IMR-90 (cell line): ENCODE results near the gene SCLY. TPM values are rescaled to one million over a fixed set of nuclear protein-coding genes. Genes with fewer than 3 reads are reported as not detected.
"Not testable (repeated sequence)": the region's sequence is repeated elsewhere in the genome, so short reads cannot be mapped to it uniquely, and the experiment has no call there.

ENCODE experiments used
- ATAC-seq: fragments of 200-7000 bp; cut with Tn5 transposase; 2 replicates; pipeline ENCODE4 v1.9.1; 2020; ENCODE audit warnings: low read depth, mild to moderate bottlenecking, moderate library complexity
- BruUV-seq: library from RNA; stranded (reverse); fragments of 400-500 nt; replicated peaks from 2 replicates; lab custom pipeline; 2021; lab: Mats Ljungman, UMichigan
- CTCF ChIA-PET: fragments of 300-600 bp; formaldehyde crosslinking; extraction: SDS; loops from one replicate; lab custom pipeline; 2021; ENCODE audit warnings: antibody characterized with exemption; lab: Yijun Ruan, JAX
- POLR2A ChIA-PET: fragments of 300-600 bp; sonication (Branson Sonifier 250); formaldehyde crosslinking; loops from one replicate; lab custom pipeline; 2022; ENCODE audit warnings: antibody characterized with exemption; ENCODE audit not compliant: unreplicated experiment; lab: Charles Lee
- DNase-seq: peaks from one replicate; pipeline ENCODE4 v3.0.0; 2013
- H2AFZ ChIP-seq: replicated peaks from 2 replicates; pipeline ENCODE3; 2013; ENCODE audit warnings: low read length, mild to moderate bottlenecking; ENCODE audit not compliant: poor library complexity
- H2AK5ac ChIP-seq: 2 replicates; pipeline ENCODE4 v1.6.1; 2013; ENCODE audit warnings: low read depth, low read length, inconsistent platforms
- H2AK9ac ChIP-seq: replicated peaks from 2 replicates; pipeline ENCODE3; 2013; ENCODE audit warnings: mild to moderate bottlenecking, low read depth, low read length, moderate library complexity; ENCODE audit not compliant: poor library complexity
- H2BK120ac ChIP-seq: 2 replicates; pipeline ENCODE4 v1.6.1; 2013; ENCODE audit warnings: low read depth, low read length, inconsistent platforms
- H2BK15ac ChIP-seq: 3 replicates; pipeline ENCODE4 v1.6.1; 2013; ENCODE audit warnings: low read depth, low read length, inconsistent platforms
- H2BK20ac ChIP-seq: 2 replicates; pipeline ENCODE4 v1.6.1; 2013; ENCODE audit warnings: low read depth, mild to moderate bottlenecking, inconsistent platforms, low read length, moderate library complexity
- H2BK5ac ChIP-seq: 2 replicates; pipeline ENCODE4 v1.6.1; 2013; ENCODE audit warnings: mild to moderate bottlenecking, low read depth, low read length, inconsistent platforms; ENCODE audit not compliant: poor library complexity, severe bottlenecking
- H3K14ac ChIP-seq: replicated peaks from 2 replicates; pipeline ENCODE4 v1.6.1; 2013; ENCODE audit warnings: low read depth, low read length, inconsistent platforms
- H3K18ac ChIP-seq: 2 replicates; pipeline ENCODE4 v1.6.1; 2013; ENCODE audit warnings: low read depth, low read length, control low read depth
- H3K23ac ChIP-seq: 2 replicates; pipeline ENCODE4 v1.6.1; 2013; ENCODE audit warnings: low read depth, low read length, inconsistent platforms
- H3K27ac ChIP-seq: 2 replicates; pipeline ENCODE4 v1.5.1; 2013; ENCODE audit warnings: mild to moderate bottlenecking, control low read depth, low read length; ENCODE audit not compliant: insufficient read depth
- H3K27me3 ChIP-seq: 2 replicates; pipeline ENCODE4 v1.6.1; 2013; ENCODE audit warnings: low read length; ENCODE audit not compliant: control insufficient read depth, insufficient read depth
- H3K36me3 ChIP-seq: 2 replicates; pipeline ENCODE4 v1.6.1; 2013; ENCODE audit warnings: low read length, mixed read lengths; ENCODE audit not compliant: control insufficient read depth, insufficient read depth
- H3K4ac ChIP-seq: 2 replicates; pipeline ENCODE4 v1.6.1; 2013; ENCODE audit warnings: low read depth, low read length, inconsistent platforms
- H3K4me1 ChIP-seq: 2 replicates; pipeline ENCODE4 v1.6.1; 2013; ENCODE audit warnings: low read length, mixed read lengths; ENCODE audit not compliant: control insufficient read depth, insufficient read depth
- H3K4me2 ChIP-seq: 2 replicates; pipeline ENCODE4 v1.6.1; 2013; ENCODE audit warnings: low read depth, mild to moderate bottlenecking, control low read depth, low read length, moderate library complexity
- H3K4me3 ChIP-seq: 2 replicates; pipeline ENCODE4 v1.5.1; 2013; ENCODE audit warnings: low read depth, mild to moderate bottlenecking, control low read depth, low read length, moderate library complexity; ENCODE audit not compliant: insufficient read depth
- H3K56ac ChIP-seq: 2 replicates; pipeline ENCODE4 v1.6.1; 2013; ENCODE audit warnings: low read length, inconsistent platforms; ENCODE audit not compliant: insufficient read depth; ENCODE audit errors: extremely low read depth
- H3K79me1 ChIP-seq, 2 experiments: 2 replicates each; pipeline ENCODE4 v1.6.1; 2013; ENCODE audit warnings: low read length in 2 of 2, inconsistent platforms in 1 of 2, low read depth in 1 of 2
- H3K9ac ChIP-seq: 2 replicates; pipeline ENCODE4 v1.6.1; 2013; ENCODE audit warnings: low read depth, low read length, control low read depth
- H3K9me1 ChIP-seq: 2 replicates; pipeline ENCODE4 v1.6.1; 2013; ENCODE audit warnings: low read length, inconsistent platforms; ENCODE audit not compliant: insufficient read depth
- H3K9me3 ChIP-seq: 2 replicates; pipeline ENCODE4 v1.6.1; 2013; ENCODE audit warnings: low read length; ENCODE audit not compliant: control insufficient read depth, insufficient read depth
- H4K20me1 ChIP-seq: 2 replicates; pipeline ENCODE4 v1.6.1; 2013; ENCODE audit warnings: low read length, inconsistent platforms; ENCODE audit not compliant: insufficient read depth
- H4K5ac ChIP-seq: 2 replicates; pipeline ENCODE4 v1.6.1; 2013; ENCODE audit warnings: mild to moderate bottlenecking, low read depth, low read length, control low read depth
- H4K8ac ChIP-seq, 2 experiments: 2 replicates each; pipeline ENCODE4 v1.6.1; 2013; ENCODE audit warnings: low read depth in 2 of 2, low read length in 2 of 2, control low read depth in 1 of 2, inconsistent platforms in 1 of 2
- H4K91ac ChIP-seq: 2 replicates; pipeline ENCODE4 v1.6.1; 2013; ENCODE audit warnings: low read depth, low read length, inconsistent platforms; ENCODE audit not compliant: insufficient read depth
- CEBPB ChIP-seq: IDR thresholded peaks from 2 replicates; pipeline ENCODE4 v1.6.1; 2012; ENCODE audit warnings: low read depth, low read length, improper control_type of control experiment
- CHD1 ChIP-seq: IDR thresholded peaks from 2 replicates; pipeline ENCODE4 v1.6.1; 2012; ENCODE audit warnings: low read depth, low read length, improper control_type of control experiment
- FOS ChIP-seq: fragments of 150-350 bp; IDR thresholded peaks from 2 replicates; pipeline ENCODE4 v1.6.1; 2016; ENCODE audit warnings: low read depth, low read length
- POLR2A ChIP-seq: IDR thresholded peaks from 2 replicates; pipeline ENCODE4 v1.6.1; 2012; ENCODE audit warnings: mild to moderate bottlenecking, low read depth, low read length
- RCOR1 ChIP-seq: IDR thresholded peaks from 2 replicates; pipeline ENCODE4 v1.6.1; 2012; ENCODE audit warnings: mild to moderate bottlenecking, low read length, improper control_type of control experiment; ENCODE audit not compliant: insufficient replicate concordance
- RFX5 ChIP-seq: IDR thresholded peaks from 2 replicates; pipeline ENCODE4 v1.8.0; 2012; ENCODE audit warnings: low read depth, mild to moderate bottlenecking, low read length, moderate library complexity
- SMC3 ChIP-seq: fragments of 150-350 bp; IDR thresholded peaks from 2 replicates; pipeline ENCODE4 v1.6.1; 2016; ENCODE audit warnings: low read depth, mild to moderate bottlenecking, antibody characterized with exemption, low read length, moderate library complexity
- WGBS, 2 experiments: methylation state at CpG; one replicate each; pipeline versions ENCODE4 v1.1.5 to v1.1.7; 2013; ENCODE audit warnings: missing lambda C conversion rate in 2 of 2; ENCODE audit not compliant: insufficient read length in 1 of 2; ENCODE audit errors: extremely low coverage in 2 of 2; 5-methylcytosine and 5-hydroxymethylcytosine counted together
- dilution Hi-C: fragments of 300-500 bp; cut with HindIII; formaldehyde crosslinking; loops from one replicate; pipeline ENCODE4 v1.14.3; 2018; ENCODE audit warnings: low sequenced_read_pairs; ENCODE audit not compliant: unreplicated experiment
- in situ Hi-C: fragments of 300-500 bp; cut with MboI; formaldehyde crosslinking; loops from 3 replicates; pipeline ENCODE4 v1.14.3; 2019; ENCODE audit warnings: low sequenced_read_pairs, inconsistent platforms, mixed read lengths
- intact Hi-C: fragments of 100-400 bp; cut with micrococcal nuclease; formaldehyde crosslinking; loops from 2 replicates; pipeline ENCODE4 v1.10.0; 2022
- polyA plus RNA-seq, 3 experiments: library from polyadenylated mRNA; depleted of rRNA; stranded (reverse); fragments of >200 nt; gene quantifications; 2 replicates each; pipeline ENCODE4 v1.2.3, GENCODE V29; 2012; ENCODE audit warnings: low replicate concordance in 1 of 3
- total RNA-seq: library from RNA; depleted of rRNA; stranded (reverse); fragments of >200 nt; gene quantifications from 2 replicates; pipeline ENCODE4 v1.2.3, GENCODE V29; 2012

Gene SCLY
- total and polyA plus RNA-seq, 2 of the 4 experiments (the other 2 are of a cell fraction), result 8.6 to 10.5 TPM

- H2AFZ ChIP-seq, result no peak overlapping the region
- ChIA-PET POLR2A (no interaction called here), CTCF (no interaction called here)
- H3K18ac ChIP-seq, result no peak overlapping the region
- H2BK5ac ChIP-seq, result no peak overlapping the region
- H3K79me1 ChIP-seq, result peaks cover 0 to 21% of the 10 kb centered on the region in 2 experiments; a peak in 3 of 4 replicates
- no peak overlapping the region for H2BK120ac ChIP-seq
- no peak for TF ChIP-seq SMC3
- TF ChIP-seq CHD1, result no peak
- no peak for TF ChIP-seq RCOR1
- TF ChIP-seq RFX5, result no peak
- no peak for TF ChIP-seq CEBPB
- no peak for TF ChIP-seq POLR2A
- no peak for TF ChIP-seq FOS
- H3K4me1 ChIP-seq, result no peaks in the 10 kb centered on the region
- dilution Hi-C loops (no loop called here), in situ Hi-C loops (no loop called here), intact Hi-C loops (no loop called here)
- no peaks in the 10 kb centered on the region for H3K9me3 ChIP-seq
- H3K4me2 ChIP-seq, result no peak overlapping the region
- H2AK9ac ChIP-seq, result no peak overlapping the region
- 100% methylated on average over 2 of the region's 9 CpGs; no CpG with 5 or more reads in 1 of the 2 experiments for WGBS, 2 experiments
- no peak overlapping the region for H2AK5ac ChIP-seq
- BruUV-seq, result no TSS peak
- H2BK20ac ChIP-seq, result no peak overlapping the region
- no peak overlapping the region for H3K14ac ChIP-seq
- ATAC-seq (no peak), DNase-seq (no peak)
- H3K4ac ChIP-seq, result no peak overlapping the region
- H2BK15ac ChIP-seq, result no peak overlapping the region
- H3K56ac ChIP-seq, result no peak overlapping the region
- no peak overlapping the region for H4K8ac ChIP-seq
- no peaks in the 10 kb centered on the region for H3K27me3 ChIP-seq
- no peak overlapping the region for H3K27ac ChIP-seq
- H3K4me3 ChIP-seq, result no peak overlapping the region
- H3K9me1 ChIP-seq, result no peaks in the 10 kb centered on the region; the same call in 1 of the 2 replicates
- no peak overlapping the region for H4K91ac ChIP-seq
- H4K20me1 ChIP-seq, result no peaks in the 10 kb centered on the region
- H3K9ac ChIP-seq, result no peak overlapping the region
- no peak overlapping the region for H3K23ac ChIP-seq
- no peak overlapping the region for H4K5ac ChIP-seq
- H3K36me3 ChIP-seq, result peaks cover 18% of the 10 kb centered on the region
Measured at GRCh38 chr2:238066218-238066617, 5.4 kb downstream of the SCLY start.

GRCh38 chr2:238066718-238067117 lies 5.9 kb downstream of the SCLY start:
- BruUV-seq, H3K56ac ChIP-seq, H2BK120ac ChIP-seq, CTCF ChIA-PET, H3K9me1 ChIP-seq, H2BK20ac ChIP-seq, H2BK15ac ChIP-seq, POLR2A ChIA-PET, H4K8ac ChIP-seq, H3K23ac ChIP-seq, H3K4me2 ChIP-seq, H3K14ac ChIP-seq, H4K5ac ChIP-seq, ATAC-seq, H3K27ac ChIP-seq, dilution Hi-C loops, H3K18ac ChIP-seq, H3K9ac ChIP-seq, intact Hi-C loops, H4K91ac ChIP-seq, H4K20me1 ChIP-seq, H2AFZ ChIP-seq, H3K27me3 ChIP-seq, H2AK5ac ChIP-seq, H3K9me3 ChIP-seq, in situ Hi-C loops, H2AK9ac ChIP-seq, H3K4ac ChIP-seq, H2BK5ac ChIP-seq, DNase-seq, H3K4me1 ChIP-seq, H3K4me3 ChIP-seq: not testable (repeated sequence)
- WGBS, 2 experiments, result 95% methylated on average over 4 of the region's 7 CpGs; no CpG with 5 or more reads in 1 of the 2 experiments
- H3K79me1 ChIP-seq, result peaks cover 0 to 16% of the 10 kb centered on the region in 2 experiments; a peak in 3 of 4 replicates
- peaks cover 18% of the 10 kb centered on the region for H3K36me3 ChIP-seq
